Breast epithelium (tissue), 4 donors: Measurements from ENCODE around the gene SLC35B4. TPM values are rescaled to one million over a fixed set of nuclear protein-coding genes. Genes with fewer than 3 reads are reported as not detected.

Source experiments
- DNase-seq, 2 donors: peaks; one replicate each; pipeline ENCODE4 v3.0.0-alpha.2; 2019; ENCODE audit warnings: low spot score in 2 of 2
- H3K27ac ChIP-seq, 2 donors: fragments of 200-600 bp; sonication (generic) in 1 of 2; one replicate each; pipeline ENCODE4 v1.5.1; 2016 to 2019; ENCODE audit warnings: mild to moderate bottlenecking in 1 of 2
- H3K27me3 ChIP-seq, 2 donors: fragments of 200-600 bp; sonication (generic) in 1 of 2; one replicate each; pipeline versions ENCODE4 v1.5.1 to v1.6.0; 2017 to 2019; ENCODE audit warnings: control low read depth in 1 of 2, mild to moderate bottlenecking in 1 of 2
- H3K36me3 ChIP-seq: fragments of 200-600 bp; one replicate; pipeline ENCODE4 v1.5.1; 2019
- H3K4me1 ChIP-seq, 2 donors: fragments of 200-600 bp; sonication (generic); one replicate each; pipeline ENCODE4 v1.5.1; 2016 to 2019; ENCODE audit warnings: control low read depth in 1 of 2
- H3K4me3 ChIP-seq, 3 donors: fragments of 200-600 bp; sonication (generic); 1 replicate in 2 of 3; 2 replicates in 1 of 3; pipeline ENCODE4 v1.5.1; 2016 to 2019; ENCODE audit warnings: mild to moderate bottlenecking in 3 of 3, moderate library complexity in 2 of 3
- H3K9me3 ChIP-seq, 2 donors: fragments of 200-600 bp; sonication (generic) in 1 of 2; one replicate each; pipeline ENCODE4 v1.5.1; 2016 to 2019; ENCODE audit warnings: control low read depth in 1 of 2
- CTCF ChIP-seq, 3 donors: fragments of 450-650 bp; IDR thresholded peaks; one replicate each; pipeline ENCODE4 v1.5.1; 2016 to 2017; ENCODE audit warnings: antibody characterized with exemption in 3 of 3, mild to moderate bottlenecking in 3 of 3, moderate library complexity in 3 of 3
- POLR2A ChIP-seq: fragments of 450-650 bp; IDR thresholded peaks from one replicate; pipeline ENCODE4 v1.6.1; 2016; ENCODE audit warnings: antibody characterized with exemption, mild to moderate bottlenecking, moderate library complexity
- POLR2AphosphoS5 ChIP-seq, 3 donors: sonication (generic); formaldehyde crosslinking; IDR thresholded peaks; one replicate each; pipeline ENCODE4 v1.6.1; 2017; ENCODE audit warnings: antibody characterized with exemption in 3 of 3
- intact Hi-C: fragments of 100-400 bp; cut with DNase I; formaldehyde crosslinking; loops from one replicate; pipeline ENCODE4 v1.15.1; 2023; ENCODE audit warnings: low total_unique reads
- total RNA-seq, 3 donors: library from RNA; depleted of rRNA; stranded (reverse); fragments of >200 nt; gene quantifications; one replicate each; pipeline ENCODE4 v1.1.0, GENCODE V29; 2016

The SLC35B4 gene
- total RNA-seq, 3 donors from 2014 or later: 7.3 to 13.8 (median 8.5) TPM

DNA sequence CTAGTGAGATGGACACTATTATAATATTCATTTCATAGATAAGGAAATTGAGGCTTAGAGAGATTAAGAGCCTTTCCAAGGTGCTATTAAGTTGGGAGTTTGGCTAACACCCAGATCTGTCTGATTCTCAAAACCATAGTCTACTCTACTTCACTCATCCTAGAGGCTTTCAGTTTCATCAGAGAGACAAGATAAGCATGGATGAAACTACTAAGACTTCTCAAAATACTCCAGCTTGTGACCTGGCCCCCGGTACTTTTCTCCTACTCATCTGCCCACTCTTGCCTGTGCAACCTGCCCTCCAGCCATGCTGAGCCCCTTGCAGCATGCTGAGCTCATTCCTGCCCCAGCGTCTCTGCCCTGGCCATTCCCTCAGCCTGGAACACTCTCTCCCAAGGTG, 12.2 kb upstream of the SLC35B4 start:
- TF ChIP-seq CTCF (IDR thresholded peaks at IDR 0.05): no peak
- no peak for TF ChIP-seq POLR2A
- no peak for TF ChIP-seq POLR2AphosphoS5 (IDR thresholded peaks at IDR 0.05)
- Histone ChIP-seq H3K9me3 (no peaks in the 10 kb centered on the region), H3K27me3 (no peaks in the 10 kb centered on the region), H3K36me3 (no peaks in the 10 kb centered on the region), H3K4me3 (no peak overlapping the region), H3K27ac (no peak overlapping the region), H3K4me1 (no peaks in the 10 kb centered on the region)
- DNase-seq: no peak
- intact Hi-C loops: no loop called here

DNA sequence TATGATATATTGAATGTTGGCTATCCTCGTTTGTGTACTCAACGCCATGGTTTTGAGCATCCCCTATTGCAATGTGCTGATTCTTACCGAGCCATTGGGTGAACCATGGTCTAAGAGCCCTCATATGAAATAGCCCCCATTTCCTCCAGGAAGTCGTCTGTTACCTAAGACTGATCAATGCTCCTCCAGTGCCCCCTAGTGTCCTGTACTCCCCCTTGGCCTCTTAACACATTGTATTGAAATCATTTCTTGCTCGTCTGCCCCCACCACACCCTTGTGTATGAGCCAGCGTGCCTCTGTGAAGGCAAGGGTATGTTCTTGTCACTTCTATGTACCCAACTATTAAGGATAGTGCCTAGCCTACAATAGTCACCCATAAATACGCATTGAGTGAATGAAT, 11.2 kb upstream of the SLC35B4 start:
- Histone ChIP-seq H3K27ac (no peak overlapping the region), H3K36me3 (no peaks in the 10 kb centered on the region), H3K4me3 (no peak overlapping the region), H3K4me1 (no peaks in the 10 kb centered on the region), H3K27me3 (no peaks in the 10 kb centered on the region), H3K9me3 (no peaks in the 10 kb centered on the region)
- no peak for DNase-seq
- intact Hi-C loops: no loop called here
- no peak for TF ChIP-seq POLR2A

DNA sequence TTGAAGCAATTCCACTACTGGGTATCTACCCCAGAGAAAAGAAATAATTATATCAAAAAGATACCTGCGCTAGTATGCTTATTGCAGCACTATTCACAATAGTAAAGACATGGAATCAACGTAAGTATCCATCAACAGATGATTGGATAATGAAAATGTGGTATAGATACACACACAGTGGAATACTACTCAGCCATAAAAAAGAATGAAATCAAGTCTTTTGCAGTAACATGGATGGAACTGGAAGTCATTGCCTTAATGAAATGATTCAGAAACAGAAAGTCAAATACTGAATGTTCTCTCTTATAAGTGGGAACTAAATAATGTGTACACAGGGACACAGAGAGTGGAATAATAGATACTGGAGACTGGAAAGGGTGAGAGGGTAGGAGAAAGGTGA, 7.4 kb upstream of the SLC35B4 start:
- TF ChIP-seq POLR2AphosphoS5 (IDR thresholded peaks at IDR 0.05) (no peak), CTCF (IDR thresholded peaks at IDR 0.05) (no peak), POLR2A (no peak)
- Histone ChIP-seq H3K4me3 (no peak overlapping the region), H3K9me3 (no peaks in the 10 kb centered on the region), H3K27ac (no peak overlapping the region), H3K4me1 (no peaks in the 10 kb centered on the region), H3K36me3 (no peaks in the 10 kb centered on the region), H3K27me3 (no peaks in the 10 kb centered on the region)
- intact Hi-C loops: no loop called here
- DNase-seq: no peak

DNA sequence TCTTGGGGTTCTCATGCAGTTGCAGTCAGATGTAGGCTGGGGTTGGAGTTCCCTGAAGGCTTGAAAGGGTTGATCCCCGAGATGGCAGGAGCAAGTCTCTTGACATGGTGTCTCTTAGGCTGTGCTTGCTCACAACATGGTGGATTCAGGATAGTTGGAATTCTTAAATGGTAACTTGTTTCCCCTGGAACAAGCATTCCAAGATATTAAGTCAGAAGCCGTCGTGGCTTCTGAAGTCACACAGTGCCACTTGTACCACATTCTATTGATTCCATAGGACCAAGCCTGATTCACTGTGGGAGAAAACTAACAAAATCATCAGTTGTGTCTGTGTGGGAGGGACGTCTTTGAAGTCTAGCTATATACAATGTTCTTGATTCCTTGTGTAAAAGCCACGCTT, 3.5 kb upstream of the SLC35B4 start:
- Histone ChIP-seq H3K4me3 (no peak overlapping the region), H3K4me1 (no peaks in the 10 kb centered on the region), H3K36me3 (no peaks in the 10 kb centered on the region), H3K9me3 (no peaks in the 10 kb centered on the region), H3K27me3 (no peaks in the 10 kb centered on the region), H3K27ac (no peak overlapping the region)
- TF ChIP-seq POLR2A: no peak
- TF ChIP-seq POLR2AphosphoS5 (IDR thresholded peaks at IDR 0.05): no peak
- no peak for TF ChIP-seq CTCF (IDR thresholded peaks at IDR 0.05)
- DNase-seq: no peak
- intact Hi-C loops: no loop called here

DNA sequence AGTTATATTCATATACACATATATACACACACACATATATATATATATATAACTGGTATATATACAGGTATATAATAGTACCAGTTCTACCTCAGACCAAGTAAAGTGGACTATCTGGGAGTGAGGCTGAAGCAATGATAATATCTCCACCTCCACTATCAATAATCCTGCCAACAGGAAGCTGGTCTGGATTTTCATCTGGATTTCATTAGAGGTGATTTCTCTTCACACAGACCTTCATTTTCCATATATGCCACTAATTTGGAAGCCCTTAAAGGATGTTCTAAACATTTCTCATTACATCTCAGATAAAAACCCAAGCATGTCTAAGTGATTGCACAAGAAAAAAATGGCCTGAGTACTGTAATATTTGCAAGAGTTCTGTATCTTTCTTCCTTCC, 1.7 kb upstream of the SLC35B4 start:
- no peaks in the 10 kb centered on the region for H3K36me3 ChIP-seq
- H3K27ac ChIP-seq: no peak overlapping the region
- no peak overlapping the region for H3K4me3 ChIP-seq
- no peak for TF ChIP-seq CTCF (IDR thresholded peaks at IDR 0.05)
- TF ChIP-seq POLR2AphosphoS5 (IDR thresholded peaks at IDR 0.05): no peak
- no peak for TF ChIP-seq POLR2A
- no peaks in the 10 kb centered on the region for H3K4me1 ChIP-seq
- DNase-seq: no peak
- no peaks in the 10 kb centered on the region for H3K27me3 ChIP-seq
- no peaks in the 10 kb centered on the region for H3K9me3 ChIP-seq
- intact Hi-C loops: no loop called here

GRCh38 chr7:134317434-134317833, 704 bp upstream of the SLC35B4 start:
- TF ChIP-seq CTCF (IDR thresholded peaks at IDR 0.05) (no peak), POLR2A (no peak), POLR2AphosphoS5 (IDR thresholded peaks at IDR 0.05) (no peak)
- H3K36me3 ChIP-seq: no peaks in the 10 kb centered on the region
- DNase-seq: no peak
- no peaks in the 10 kb centered on the region for H3K4me1 ChIP-seq
- intact Hi-C loops: no loop called here
- H3K27me3 ChIP-seq: no peaks in the 10 kb centered on the region
- no peaks in the 10 kb centered on the region for H3K9me3 ChIP-seq
- H3K27ac ChIP-seq: peak overlapping the region; percentile 14 to 52
- peak overlapping the region; percentile 83 to 97 (median 87) for H3K4me3 ChIP-seq
